DOHH2 (cell line): ENCODE data around the gene DBN1.

ENCODE experiments used
- CTCF ChIP-seq: fragments of 200-600 bp; sonication (generic); IDR thresholded peaks from one replicate; pipeline ENCODE4 v1.5.1; 2014; ENCODE audit warnings: antibody characterized with exemption, mild to moderate bottlenecking, low read depth, low read length; ENCODE audit not compliant: poor library complexity, severe bottlenecking
- EZH2phosphoT487 ChIP-seq: fragments of 200-600 bp; sonication (generic); IDR thresholded peaks from 2 replicates; pipeline ENCODE4 v1.6.1; 2017; ENCODE audit warnings: borderline replicate concordance, mild to moderate bottlenecking, antibody characterized with exemption, low read length, moderate library complexity, mixed read lengths

- TF ChIP-seq CTCF = no peak
- no peak for TF ChIP-seq EZH2phosphoT487
Observed at GRCh38 chr5:177496070-177496726, 22.8 kb upstream of the DBN1 start.
